Measurements from ENCODE around the gene PTPRD.

- no peak for TF ChIP-seq EZH2phosphoT487 (IDR thresholded peaks at IDR 0.05; ENCODE audit: borderline replicate concordance, low read depth, low read length)
- TF ChIP-seq, protein P1, sequence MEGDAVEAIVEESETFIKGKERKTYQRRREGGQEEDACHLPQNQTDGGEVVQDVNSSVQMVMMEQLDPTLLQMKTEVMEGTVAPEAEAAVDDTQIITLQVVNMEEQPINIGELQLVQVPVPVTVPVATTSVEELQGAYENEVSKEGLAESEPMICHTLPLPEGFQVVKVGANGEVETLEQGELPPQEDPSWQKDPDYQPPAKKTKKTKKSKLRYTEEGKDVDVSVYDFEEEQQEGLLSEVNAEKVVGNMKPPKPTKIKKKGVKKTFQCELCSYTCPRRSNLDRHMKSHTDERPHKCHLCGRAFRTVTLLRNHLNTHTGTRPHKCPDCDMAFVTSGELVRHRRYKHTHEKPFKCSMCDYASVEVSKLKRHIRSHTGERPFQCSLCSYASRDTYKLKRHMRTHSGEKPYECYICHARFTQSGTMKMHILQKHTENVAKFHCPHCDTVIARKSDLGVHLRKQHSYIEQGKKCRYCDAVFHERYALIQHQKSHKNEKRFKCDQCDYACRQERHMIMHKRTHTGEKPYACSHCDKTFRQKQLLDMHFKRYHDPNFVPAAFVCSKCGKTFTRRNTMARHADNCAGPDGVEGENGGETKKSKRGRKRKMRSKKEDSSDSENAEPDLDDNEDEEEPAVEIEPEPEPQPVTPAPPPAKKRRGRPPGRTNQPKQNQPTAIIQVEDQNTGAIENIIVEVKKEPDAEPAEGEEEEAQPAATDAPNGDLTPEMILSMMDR (conservative IDR thresholded peaks at IDR 0.05; ENCODE audit: low read length), result peak; percentile 83
These were observed 700.3 kb downstream of the PTPRD start for GRCh38 chr9:9912459-9912858.

All from OCI-LY7 (cell line).